Measurements from ENCODE around the gene BTBD8.

- TF ChIP-seq CTCF (IDR thresholded peaks at IDR 0.05), result no peak
- no peak for TF ChIP-seq POLR2A (IDR thresholded peaks at IDR 0.05)
- TF ChIP-seq POLR2AphosphoS5 (IDR thresholded peaks at IDR 0.05), result no peak
- TF ChIP-seq EP300 (IDR thresholded peaks at IDR 0.05), result no peak
These were observed 25.5 kb downstream of the BTBD8 start for GRCh38 chr1:92105546-92106081.
